Neural progenitor cell (in vitro differentiated cells): ENCODE measurements around the gene SFPQ.

Experiments used
- CTCF ChIP-seq: fragments of 200-600 bp; sonication (generic); IDR thresholded peaks from 2 replicates; pipeline ENCODE4 v1.5.1; 2017; ENCODE audit warnings: antibody characterized with exemption, mild to moderate bottlenecking
- EZH2 ChIP-seq: fragments of 200-600 bp; sonication (generic); IDR thresholded peaks from 2 replicates; pipeline ENCODE4 v1.6.1; 2017; ENCODE audit warnings: antibody characterized with exemption, mild to moderate bottlenecking, moderate library complexity
- EZH2phosphoT487 ChIP-seq: fragments of 200-600 bp; sonication (generic); IDR thresholded peaks from 2 replicates; pipeline ENCODE4 v1.6.1; 2017; ENCODE audit warnings: antibody characterized with exemption

- TF ChIP-seq CTCF, result no peak
- TF ChIP-seq EZH2, result no peak
- TF ChIP-seq EZH2phosphoT487, result no peak
Measured at GRCh38 chr1:35177237-35177786, 15.6 kb downstream of the SFPQ start.
